Stimulated activated CD4-positive, alpha-beta T cell treated with anti-CD3 and anti-CD28 coated beads, Interleukin-4, amount 100 ng/mL, for 48 hours (primary cell): ENCODE results near the gene ATG5.

ENCODE experiments used
- DNase-seq, 2 donors: peaks; one replicate each; pipeline ENCODE4 v3.0.0-alpha.2; 2020; ENCODE audit warnings: low read depth in 2 of 2

Gene ATG5

DNA sequence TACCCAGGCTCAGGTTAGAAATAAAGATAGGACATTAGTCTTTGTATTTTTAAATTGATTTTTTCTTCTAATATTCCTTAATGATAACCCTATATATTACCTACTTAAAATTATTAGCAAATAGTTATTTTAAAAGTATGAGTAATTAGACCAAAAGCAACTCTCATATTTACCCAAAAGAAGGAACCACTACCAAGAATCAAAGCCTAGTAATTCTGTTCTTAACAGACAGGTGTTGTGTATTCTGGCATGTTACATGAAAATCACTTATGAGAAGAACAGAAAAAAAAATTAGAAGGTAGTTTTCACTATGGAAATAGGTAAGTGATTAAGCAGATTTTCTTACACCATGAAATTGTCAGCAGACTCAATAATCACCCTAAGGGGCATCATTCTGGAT, 105.1 kb downstream of the ATG5 start:
- no peak for DNase-seq

GRCh38 chr6:106216527-106216926, 109.0 kb downstream of the ATG5 start:
- no peak for DNase-seq

GRCh38 chr6:106215608-106216007, 110.0 kb downstream of the ATG5 start:
- no peak for DNase-seq

DNA sequence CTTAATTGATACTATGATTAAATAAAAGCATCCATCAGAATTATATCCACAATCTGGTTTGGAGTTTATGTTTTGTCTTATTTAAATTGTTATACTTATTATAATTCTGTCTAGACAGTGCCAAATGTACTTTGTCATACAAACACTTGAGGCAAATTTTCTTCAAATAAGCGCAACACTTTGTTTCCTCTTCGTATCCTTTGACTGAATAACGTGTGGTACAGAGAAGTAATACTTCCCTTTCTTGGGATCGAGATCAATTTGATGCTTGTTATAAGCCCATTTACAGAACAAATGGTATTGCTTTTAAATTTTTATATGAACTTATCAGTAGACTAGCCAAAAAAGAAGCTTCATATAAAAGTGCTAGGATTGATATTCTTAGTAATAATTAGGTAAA, 111.0 kb downstream of the ATG5 start:
- no peak for DNase-seq

- DNase-seq: no peak
These were observed 111.8 kb downstream of the ATG5 start for GRCh38 chr6:106213660-106214289.

- DNase-seq: no peak
These were observed 113.0 kb downstream of the ATG5 start for GRCh38 chr6:106212576-106212975.

- DNase-seq: no peak
These were observed 118.7 kb downstream of the ATG5 start for GRCh38 chr6:106206905-106207304.

DNA sequence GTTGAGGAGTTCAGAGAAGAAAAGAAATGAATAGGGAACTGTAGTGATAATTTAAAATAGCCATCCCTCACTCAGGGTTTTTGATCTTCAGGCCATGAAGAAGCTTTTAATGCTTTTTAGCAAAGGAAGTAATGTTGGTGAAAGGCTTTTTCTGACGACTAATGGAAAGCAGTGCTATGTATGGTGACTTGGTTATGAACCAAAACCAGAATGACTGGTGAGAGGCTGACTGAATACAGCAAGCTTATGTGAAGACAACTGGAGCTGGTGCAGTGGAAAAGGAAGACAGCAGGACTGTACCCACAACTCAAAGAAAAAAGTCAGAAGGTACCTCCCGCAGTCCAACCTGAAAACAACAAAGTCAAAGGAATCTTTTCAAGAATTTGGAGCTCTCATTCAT, 120.6 kb downstream of the ATG5 start:
- no peak for DNase-seq

DNA sequence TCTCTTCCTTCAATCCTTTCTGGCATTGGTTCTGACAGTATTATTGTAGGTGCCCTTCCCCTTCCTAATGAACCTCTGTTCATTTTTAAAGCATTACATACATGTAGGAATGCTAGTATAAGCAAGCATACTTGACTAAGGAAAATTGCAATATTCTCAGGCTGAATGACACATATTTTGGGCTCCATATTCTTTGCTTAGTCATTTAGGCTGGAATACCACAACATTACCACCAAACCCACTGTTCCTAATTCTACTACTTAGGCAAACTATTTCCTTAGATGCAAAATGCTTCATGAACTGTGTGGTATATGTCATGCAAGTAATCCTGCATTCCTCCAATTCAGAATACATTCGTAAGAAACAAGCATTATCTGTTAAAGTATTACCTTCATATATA, 125.6 kb downstream of the ATG5 start:
- DNase-seq: no peak

- DNase-seq: no peak
These were observed 126.2 kb downstream of the ATG5 start for GRCh38 chr6:106199331-106199730.

GRCh38 chr6:106197441-106197840, 128.1 kb downstream of the ATG5 start:
- DNase-seq: no peak

GRCh38 chr6:106194949-106195921, 130.3 kb downstream of the ATG5 start:
- no peak for DNase-seq

- no peak for DNase-seq
These were observed 132.7 kb downstream of the ATG5 start for GRCh38 chr6:106192824-106193223.

DNA sequence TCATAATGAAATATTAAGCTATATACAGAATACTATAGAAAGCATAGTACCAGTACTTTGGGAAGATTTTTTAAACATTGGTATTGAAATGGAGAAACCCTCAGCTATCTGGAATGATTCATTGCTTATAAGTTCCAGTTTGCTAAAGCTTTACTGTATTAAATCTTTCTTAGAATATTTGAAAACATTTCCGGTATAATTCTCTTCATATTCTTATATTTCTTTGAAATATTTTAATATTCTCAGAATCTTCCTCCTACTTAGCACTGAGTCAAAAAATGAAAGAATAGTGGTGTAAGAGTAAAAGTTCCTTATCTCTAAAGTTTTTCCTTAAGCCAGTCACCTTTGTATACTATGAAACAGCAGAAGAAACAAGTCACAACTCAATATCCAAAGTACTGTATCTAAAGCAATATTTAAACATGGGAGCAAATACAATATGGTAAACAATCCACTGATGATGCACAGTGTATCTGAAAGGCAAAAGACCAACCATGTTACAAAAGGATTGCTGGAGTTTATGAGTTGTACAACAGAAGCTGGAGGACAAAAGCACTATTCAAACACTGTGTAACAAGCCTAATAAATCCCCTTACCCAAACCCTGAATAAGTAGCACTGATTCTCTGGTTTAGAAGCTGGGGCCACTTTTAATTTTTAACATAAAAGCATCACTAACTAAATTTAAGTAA, 137.3 kb downstream of the ATG5 start:
- DNase-seq: no peak

- DNase-seq: no peak
These were observed 138.1 kb downstream of the ATG5 start for GRCh38 chr6:106187424-106187982.

GRCh38 chr6:106186714-106187113, 138.8 kb downstream of the ATG5 start:
- no peak for DNase-seq

- no peak for DNase-seq
These were observed 139.4 kb downstream of the ATG5 start for GRCh38 chr6:106186172-106186571.

GRCh38 chr6:106185615-106186014, 139.9 kb downstream of the ATG5 start:
- no peak for DNase-seq

GRCh38 chr6:106184629-106185028, 140.9 kb downstream of the ATG5 start:
- no peak for DNase-seq

DNA sequence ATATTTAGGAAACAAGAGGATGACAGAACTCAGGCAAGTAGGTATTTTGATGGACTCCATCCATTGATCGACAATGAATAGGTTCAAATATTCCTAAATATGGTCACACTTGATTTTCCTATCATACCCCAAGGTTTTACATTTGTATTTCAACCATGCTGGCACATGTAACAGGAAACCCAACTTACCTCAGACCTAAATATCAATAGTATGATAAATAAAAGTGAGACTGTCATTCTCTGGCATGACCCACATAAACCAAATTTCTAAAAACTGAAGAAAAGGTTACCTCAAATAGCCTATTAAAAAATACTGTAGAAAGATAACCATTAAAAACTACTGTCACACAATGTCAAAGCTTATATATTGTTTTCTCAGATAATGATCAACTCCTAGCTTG, 142.1 kb downstream of the ATG5 start:
- DNase-seq: no peak

DNA sequence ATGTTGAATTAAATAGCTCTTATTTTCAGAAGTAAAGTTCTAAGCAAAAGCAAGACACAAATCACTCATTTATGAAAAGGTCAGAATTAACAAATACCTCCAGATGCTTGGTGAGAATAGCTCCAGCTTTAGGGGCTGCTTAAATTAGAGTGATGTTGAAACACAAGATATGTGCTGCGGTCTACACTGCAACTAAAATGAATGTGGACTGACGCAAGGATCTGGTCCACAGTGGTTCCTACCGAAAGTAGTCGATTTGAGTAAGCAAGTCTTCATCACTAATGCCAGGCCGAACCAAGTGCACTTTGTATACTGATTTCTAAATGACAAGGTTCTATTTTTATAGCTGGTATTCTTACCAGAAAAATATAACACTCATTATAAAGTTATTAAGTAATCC, 143.1 kb downstream of the ATG5 start:
- no peak for DNase-seq
